HepG2 (cell line): ENCODE measurements around the gene ATP5MK. TPM values are rescaled to one million over a fixed set of nuclear protein-coding genes. Genes with fewer than 3 reads are reported as not detected.

Experiments
- ATF6 ChIP-seq: sonication (generic); formaldehyde crosslinking; conservative IDR thresholded peaks from 2 replicates; pipeline ENCODE4 v1.4.0; 2020; ENCODE audit warnings: missing genetic modification reagents
- BATF2 ChIP-seq: sonication (generic); formaldehyde crosslinking; IDR thresholded peaks from 2 replicates; pipeline ENCODE4 v1.8.0; 2022; ENCODE audit warnings: mild to moderate bottlenecking, missing genetic modification reagents, moderate library complexity
- GZF1 ChIP-seq: sonication (generic); formaldehyde crosslinking; IDR thresholded peaks from 2 replicates; pipeline ENCODE4 v1.5.1; 2020; ENCODE audit warnings: mild to moderate bottlenecking, missing genetic modification reagents
- KDM1A ChIP-seq: IDR thresholded peaks from 2 replicates; pipeline ENCODE4 v1.6.1; 2016; ENCODE audit warnings: missing compliant biosample characterization
- MAFG ChIP-seq: sonication (generic); formaldehyde crosslinking; IDR thresholded peaks from 2 replicates; pipeline ENCODE4 v1.5.1; 2020; ENCODE audit warnings: mild to moderate bottlenecking, missing genetic modification reagents
- MAFK ChIP-seq, 2 experiments: IDR thresholded peaks in 1 of 2; conservative IDR thresholded peaks in 1 of 2; 2 replicates each; pipeline ENCODE4 v1.6.1; 2011; ENCODE audit warnings: improper control_type of control experiment in 2 of 2, low read length in 2 of 2
- MED13 ChIP-seq: sonication (generic); formaldehyde crosslinking; IDR thresholded peaks from 2 replicates; pipeline ENCODE4 v1.5.0; 2020; ENCODE audit warnings: missing genetic modification reagents
- NR2C2 ChIP-seq: sonication (generic); formaldehyde crosslinking; IDR thresholded peaks from 2 replicates; pipeline ENCODE4 v1.4.0; 2020; ENCODE audit warnings: missing genetic modification reagents, mild to moderate bottlenecking, moderate library complexity, borderline replicate concordance
- REPIN1 ChIP-seq: sonication (generic); formaldehyde crosslinking; IDR thresholded peaks from 2 replicates; pipeline ENCODE4 v1.8.0; 2022; ENCODE audit warnings: missing genetic modification reagents, low read depth, mild to moderate bottlenecking, borderline replicate concordance
- SAFB2 ChIP-seq: sonication (generic); formaldehyde crosslinking; IDR thresholded peaks from 2 replicates; pipeline ENCODE4 v1.5.1; 2020; ENCODE audit warnings: missing genetic modification reagents, low read depth, mild to moderate bottlenecking, borderline replicate concordance
- SETDB1 ChIP-seq: sonication (generic); formaldehyde crosslinking; IDR thresholded peaks from 2 replicates; pipeline ENCODE4 v1.5.1; 2020; ENCODE audit warnings: missing genetic modification reagents, mild to moderate bottlenecking, borderline replicate concordance
- ZFP41 ChIP-seq: sonication (generic); formaldehyde crosslinking; IDR thresholded peaks from 2 replicates; pipeline ENCODE4 v1.4.0; 2020; ENCODE audit warnings: mild to moderate bottlenecking, missing genetic modification reagents, borderline replicate concordance
- ZNF3 ChIP-seq: IDR thresholded peaks from 2 replicates; pipeline ENCODE4 v1.7.0; 2017; ENCODE audit warnings: inconsistent platforms
- ZNF329 ChIP-seq: sonication (generic); formaldehyde crosslinking; IDR thresholded peaks from 2 replicates; pipeline ENCODE4 v1.9.0; 2021; ENCODE audit warnings: low read depth, mild to moderate bottlenecking, missing genetic modification reagents
- ZNF646 ChIP-seq: sonication (generic); formaldehyde crosslinking; IDR thresholded peaks from 2 replicates; pipeline ENCODE4 v1.9.0; 2021; ENCODE audit warnings: mild to moderate bottlenecking, missing genetic modification reagents
- ZNF660 ChIP-seq: sonication (generic); formaldehyde crosslinking; IDR thresholded peaks from 2 replicates; pipeline ENCODE4 v1.5.1; 2020; ENCODE audit warnings: mild to moderate bottlenecking, low read depth, missing genetic modification reagents, borderline replicate concordance
- ZNF7 ChIP-seq: IDR thresholded peaks from 2 replicates; pipeline ENCODE4 v1.6.1; 2016; ENCODE audit warnings: missing biosample characterization, missing genetic modification reagents
- ZNF710 ChIP-seq: sonication (generic); formaldehyde crosslinking; IDR thresholded peaks from 2 replicates; pipeline ENCODE4 v1.5.0; 2020; ENCODE audit warnings: mild to moderate bottlenecking, missing genetic modification reagents, borderline replicate concordance
- polyA plus RNA-seq, 8 experiments: library from polyadenylated mRNA; depleted of rRNA in 3 of 8; stranded (reverse) in 7 of 8; unstranded in 1 of 8; fragments of >200 nt; fragmentation: Illumina TruSeq in 4 of 8; extraction: Trizol in 4 of 8; gene quantifications; 2 replicates each; pipeline versions ENCODE4 v1.2.1 to v1.2.3, GENCODE V29; 2011 to 2016; ENCODE audit warnings: low read depth in 4 of 8, missing spikeins in 1 of 8, mixed read lengths in 1 of 8; ENCODE audit not compliant: insufficient read depth in 1 of 8
- total RNA-seq, 5 experiments: library from RNA; depleted of rRNA; stranded (reverse); fragments of >200 nt; fragmentation: Illumina TruSeq; extraction: Trizol; gene quantifications; 2 replicates each; pipeline ENCODE4 v1.2.3, GENCODE V29; 2016; ENCODE audit warnings: low read depth in 1 of 5

ATP5MK gene
- total and polyA plus RNA-seq, 2 of the 13 experiments (the other 11 are each of a cell fraction or from before 2014, with no cell fraction given): 312 to 517 TPM

GRCh38 chr10:103350517-103351260, 45.6 kb downstream of the ATP5MK start, which contains the start of gene PCGF6 (continued):
- no peak; the same call in 1 of the 2 replicates for TF ChIP-seq GZF1
- TF ChIP-seq MED13 (CRISPR knock-in tag): 0 out of 2 replicates have a peak, but pooled peaks have one; percentile 31
- TF ChIP-seq SETDB1 (CRISPR knock-in tag): no peak
- TF ChIP-seq BATF2 (CRISPR knock-in tag): no peak
- TF ChIP-seq ZFP41 (CRISPR knock-in tag): 0 out of 2 replicates have a peak, but pooled peaks have one; percentile 56
- no peak for TF ChIP-seq ATF6 (CRISPR knock-in tag)
- no peak for TF ChIP-seq ZNF660
- no peak for TF ChIP-seq MAFG (CRISPR knock-in tag)
- TF ChIP-seq ZNF646 (CRISPR knock-in tag): no peak
- TF ChIP-seq SAFB2 (CRISPR knock-in tag): no peak
- no peak for TF ChIP-seq REPIN1 (CRISPR knock-in tag)
- peak; percentile 55; the same call in 1 of the 2 replicates for TF ChIP-seq ZNF710 (CRISPR knock-in tag)
- TF ChIP-seq ZNF329 (CRISPR knock-in tag): no peak
- TF ChIP-seq NR2C2 (CRISPR knock-in tag): peak; percentile 53; the same call in 1 of the 2 replicates
- TF ChIP-seq KDM1A (CRISPR knock-in tag): no peak
- no peak for TF ChIP-seq MAFK (conservative IDR thresholded peaks at IDR 0.05 in 1 of 2, IDR thresholded peaks at IDR 0.05 in 1 of 2; ENCODE audit: low read length in 2 of 2)
- TF ChIP-seq ZNF7 (CRISPR knock-in tag): no peak
- TF ChIP-seq ZNF3 (CRISPR knock-in tag): no peak
